ENCODE data around the gene AVEN.
A peak's percentile ranks its signal among the peaks of the same experiment; 100 is the strongest.

The AVEN gene, protein sequence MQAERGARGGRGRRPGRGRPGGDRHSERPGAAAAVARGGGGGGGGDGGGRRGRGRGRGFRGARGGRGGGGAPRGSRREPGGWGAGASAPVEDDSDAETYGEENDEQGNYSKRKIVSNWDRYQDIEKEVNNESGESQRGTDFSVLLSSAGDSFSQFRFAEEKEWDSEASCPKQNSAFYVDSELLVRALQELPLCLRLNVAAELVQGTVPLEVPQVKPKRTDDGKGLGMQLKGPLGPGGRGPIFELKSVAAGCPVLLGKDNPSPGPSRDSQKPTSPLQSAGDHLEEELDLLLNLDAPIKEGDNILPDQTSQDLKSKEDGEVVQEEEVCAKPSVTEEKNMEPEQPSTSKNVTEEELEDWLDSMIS

DNA sequence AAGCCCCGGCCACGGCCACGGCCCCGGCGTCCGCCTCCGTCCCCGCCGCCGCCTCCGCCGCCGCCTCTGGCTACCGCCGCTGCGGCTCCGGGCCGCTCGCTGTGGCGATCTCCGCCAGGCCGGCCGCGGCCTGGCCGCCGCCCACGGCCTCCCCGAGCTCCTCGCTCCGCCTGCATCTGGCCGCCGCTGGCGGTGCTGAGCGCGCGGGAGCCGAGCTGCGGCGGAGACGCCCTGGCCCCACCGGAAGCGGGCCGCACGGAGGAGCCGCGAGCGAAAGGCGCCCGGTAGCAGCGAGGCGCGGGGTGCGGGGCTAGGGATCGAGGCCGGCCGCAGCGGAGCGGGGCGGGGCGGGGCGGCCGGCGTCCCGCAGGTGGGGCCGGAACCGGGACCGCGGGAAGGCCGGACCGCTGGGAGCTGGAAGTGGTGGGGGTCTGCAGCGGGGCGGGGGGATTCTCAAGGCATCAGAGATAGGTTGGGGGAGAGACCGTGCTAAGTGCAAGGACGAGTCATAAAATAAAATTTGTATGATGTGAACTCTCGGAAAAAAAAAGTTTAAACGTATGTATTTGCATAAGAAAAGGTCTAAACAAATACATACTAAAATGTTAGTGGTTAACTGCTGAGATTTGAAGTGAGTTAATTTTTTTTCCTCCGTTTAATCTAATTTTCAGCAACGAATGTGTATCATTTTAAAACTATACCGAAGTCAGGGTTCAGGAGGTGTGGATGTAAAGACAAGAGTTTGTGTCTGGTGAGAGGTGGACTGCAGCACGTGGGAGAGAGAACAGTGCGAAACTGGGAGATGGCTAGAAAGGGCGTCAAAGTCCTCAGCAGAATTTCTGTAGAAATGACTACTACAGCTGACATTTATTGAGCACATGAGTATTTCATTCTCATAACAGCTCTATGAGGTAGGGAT lies at the start of gene AVEN:
Gene AVEN (minus strand): TSS at position 334 of the 919 bp plus-strand sequence. CDS start 158 bp downstream, at position 176.
- Mint-ChIP-seq H3K4me3 (peak within 1 kb of the TSS; percentile 84), H3K27me3 (no peaks in the 10 kb centered on the region), H3K4me1 (peaks cover 15% of the 10 kb centered on the region), H3K27ac (ENCODE audit: low read depth) (peak within 1 kb of the TSS; percentile 85), H3K36me3 (ENCODE audit: insufficient read depth) (peaks cover 2% of the 10 kb centered on the region), H3K9me3 (no peaks in the 10 kb centered on the region)
- DNase-seq (ENCODE audit: low spot score in 2 of 2), result peak in 1 of 2 donors; percentile 30
- ATAC-seq (replicated peaks; ENCODE audit: extremely low read depth, poor library complexity, severe bottlenecking), result peak; percentile 72

DNA sequence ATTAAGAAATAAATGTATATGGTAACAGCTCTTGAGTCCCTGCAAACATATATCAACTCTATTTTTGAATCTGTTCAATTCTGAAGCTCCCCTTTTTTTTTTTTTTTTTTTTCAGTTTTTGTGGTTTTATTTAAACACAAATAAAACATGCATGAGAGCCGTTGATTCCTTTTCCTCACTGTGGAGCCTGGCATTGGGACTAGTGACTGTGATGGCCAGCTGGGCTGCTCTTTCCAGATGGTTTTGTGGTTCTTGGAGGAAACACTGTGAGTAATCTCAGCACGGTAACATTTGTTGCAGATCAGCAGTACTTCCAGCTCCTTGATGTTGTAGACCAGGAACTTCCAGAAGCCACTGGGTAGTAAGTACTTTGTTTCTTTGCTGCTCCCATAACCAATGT lies 46.7 kb upstream of the AVEN start:
- no peaks in the 10 kb centered on the region for H3K4me1 Mint-ChIP-seq
- no peaks in the 10 kb centered on the region for H3K27me3 Mint-ChIP-seq
- DNase-seq (ENCODE audit: low spot score in 2 of 2) (no peak), ATAC-seq (replicated peaks; ENCODE audit: extremely low read depth, poor library complexity, severe bottlenecking) (no peak)
- no peaks in the 10 kb centered on the region for H3K9me3 Mint-ChIP-seq
- H3K4me3 Mint-ChIP-seq, result no peak overlapping the region
- no peak overlapping the region for H3K27ac Mint-ChIP-seq (ENCODE audit: low read depth)
- peaks cover 42% of the 10 kb centered on the region for H3K36me3 Mint-ChIP-seq (ENCODE audit: insufficient read depth)

DNA sequence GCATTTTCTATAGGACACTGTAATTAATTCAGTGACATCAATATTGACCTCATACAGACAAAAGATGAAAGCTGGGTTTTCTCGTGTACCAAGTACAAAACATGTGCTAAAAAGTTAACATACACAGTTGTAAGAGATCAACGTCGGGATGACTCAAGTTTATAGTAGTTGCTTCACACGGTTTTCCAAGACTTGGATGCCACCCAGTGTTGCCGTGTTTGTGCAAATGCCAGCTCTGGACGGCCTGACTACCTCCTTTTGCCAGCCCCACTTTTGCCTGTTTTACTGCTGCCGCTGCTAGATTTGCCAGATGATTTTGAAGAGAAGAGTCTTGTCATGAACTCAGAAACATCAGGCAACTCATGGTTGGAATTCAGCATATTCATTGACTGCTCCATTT lies 45.1 kb upstream of the AVEN start:
- H3K27ac Mint-ChIP-seq (ENCODE audit: low read depth), result no peak overlapping the region
- no peak for DNase-seq (ENCODE audit: low spot score in 2 of 2)
- no peaks in the 10 kb centered on the region for H3K4me1 Mint-ChIP-seq
- peaks cover 37% of the 10 kb centered on the region for H3K36me3 Mint-ChIP-seq (ENCODE audit: insufficient read depth)
- H3K27me3 Mint-ChIP-seq, result no peaks in the 10 kb centered on the region
- ATAC-seq (replicated peaks; ENCODE audit: extremely low read depth, poor library complexity, severe bottlenecking), result no peak
- H3K9me3 Mint-ChIP-seq, result no peaks in the 10 kb centered on the region
- H3K4me3 Mint-ChIP-seq, result no peak overlapping the region

DNA sequence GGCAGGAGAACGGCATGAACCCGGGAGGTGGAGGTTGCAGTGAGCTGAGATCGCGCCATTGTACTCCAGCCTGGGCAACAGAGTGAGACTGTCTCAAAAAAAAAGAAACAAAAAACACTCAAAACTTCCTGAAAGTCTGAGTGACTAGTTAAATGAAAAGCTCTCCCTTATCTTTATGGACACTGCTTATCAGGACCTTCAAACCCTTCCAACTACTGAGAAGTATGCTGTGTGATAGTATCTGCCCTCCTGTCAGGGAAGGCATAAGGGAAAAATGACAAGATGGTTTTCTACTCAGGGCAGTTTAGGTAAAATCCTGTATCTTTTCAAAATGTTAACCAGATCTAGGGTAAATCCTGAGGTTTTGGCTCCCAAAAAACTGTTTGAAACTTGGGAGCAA lies 40.9 kb upstream of the AVEN start:
- no peaks in the 10 kb centered on the region for H3K4me1 Mint-ChIP-seq
- ATAC-seq (replicated peaks; ENCODE audit: extremely low read depth, poor library complexity, severe bottlenecking) (no peak), DNase-seq (ENCODE audit: low spot score in 2 of 2) (no peak)
- peaks cover 15% of the 10 kb centered on the region for H3K36me3 Mint-ChIP-seq (ENCODE audit: insufficient read depth)
- no peaks in the 10 kb centered on the region for H3K27me3 Mint-ChIP-seq
- H3K4me3 Mint-ChIP-seq, result no peak overlapping the region
- H3K9me3 Mint-ChIP-seq, result no peaks in the 10 kb centered on the region
- no peak overlapping the region for H3K27ac Mint-ChIP-seq (ENCODE audit: low read depth)

DNA sequence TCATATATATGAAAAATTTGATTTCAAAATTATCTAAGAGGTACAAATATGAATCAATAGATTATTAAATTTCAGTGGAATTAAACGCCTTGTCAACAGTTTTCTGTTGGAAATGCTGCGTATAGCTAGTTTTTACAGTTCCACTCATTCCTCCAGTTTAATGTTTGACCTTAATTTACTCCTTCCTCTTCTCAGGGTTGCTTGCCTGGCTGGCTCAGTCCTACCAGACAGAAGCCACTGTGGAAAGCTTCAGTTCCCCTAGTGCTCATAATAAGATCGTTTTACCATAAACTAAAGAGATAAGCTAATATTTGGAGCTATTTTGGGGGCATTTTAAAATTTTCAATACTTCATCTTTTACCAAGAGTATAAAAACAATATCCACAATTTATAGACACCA lies 39.9 kb upstream of the AVEN start:
- H3K4me1 Mint-ChIP-seq, result no peaks in the 10 kb centered on the region
- H3K4me3 Mint-ChIP-seq, result no peak overlapping the region
- H3K27ac Mint-ChIP-seq (ENCODE audit: low read depth), result no peak overlapping the region
- no peaks in the 10 kb centered on the region for H3K27me3 Mint-ChIP-seq
- H3K36me3 Mint-ChIP-seq (ENCODE audit: insufficient read depth), result peaks cover 10% of the 10 kb centered on the region
- no peaks in the 10 kb centered on the region for H3K9me3 Mint-ChIP-seq
- no peak for DNase-seq (ENCODE audit: low spot score in 2 of 2)
- ATAC-seq (replicated peaks; ENCODE audit: extremely low read depth, poor library complexity, severe bottlenecking), result no peak

DNA sequence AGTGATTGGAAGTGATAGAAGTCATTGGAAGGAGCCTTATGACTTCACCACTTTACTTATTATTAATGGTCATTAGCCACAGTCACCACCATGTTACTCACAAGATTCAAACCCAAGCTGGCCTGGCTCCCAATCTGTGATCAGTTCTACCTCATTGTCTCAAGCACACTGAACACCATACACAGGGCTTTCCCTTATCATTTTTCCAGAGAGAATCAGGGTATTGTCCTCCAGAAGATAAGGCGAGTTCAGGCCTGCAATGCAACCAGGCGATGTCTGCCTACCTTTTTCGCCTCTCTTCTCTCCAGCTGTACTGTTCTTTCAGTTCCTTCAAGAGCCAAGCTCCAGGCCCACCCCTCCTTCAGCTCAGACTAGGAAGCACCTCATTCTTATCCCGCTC lies 37.8 kb upstream of the AVEN start:
- H3K27me3 Mint-ChIP-seq, result no peaks in the 10 kb centered on the region

DNA sequence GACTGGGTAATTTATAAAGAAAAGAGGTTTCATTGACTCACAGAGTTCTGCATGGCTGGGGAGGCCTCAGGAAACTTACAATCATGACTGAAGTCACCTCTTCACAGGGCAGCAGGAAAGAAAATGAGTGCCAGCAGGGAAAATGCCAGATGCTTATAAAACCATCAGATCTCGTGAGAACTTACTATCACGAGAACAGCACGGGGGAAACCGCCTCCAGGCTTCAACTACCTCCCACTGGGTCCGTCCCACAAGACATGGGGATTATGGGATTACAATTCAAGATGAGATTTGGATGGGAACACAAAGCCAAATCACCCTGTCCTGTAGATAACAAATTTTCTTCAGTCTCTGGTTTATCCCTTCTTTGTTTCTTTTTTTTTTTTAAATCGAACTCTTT lies 31.0 kb upstream of the AVEN start:
- no peaks in the 10 kb centered on the region for H3K27me3 Mint-ChIP-seq
- H3K36me3 Mint-ChIP-seq (ENCODE audit: insufficient read depth), result peaks cover 1% of the 10 kb centered on the region
- ATAC-seq (replicated peaks; ENCODE audit: extremely low read depth, poor library complexity, severe bottlenecking), result no peak

More for the DNA sequence above, 37.8 kb upstream of the AVEN start:
- H3K36me3 Mint-ChIP-seq (ENCODE audit: insufficient read depth), result peaks cover 2% of the 10 kb centered on the region
- no peak for DNase-seq (ENCODE audit: low spot score in 2 of 2)
- no peak for ATAC-seq (replicated peaks; ENCODE audit: extremely low read depth, poor library complexity, severe bottlenecking)
- no peak overlapping the region for H3K4me3 Mint-ChIP-seq
- no peaks in the 10 kb centered on the region for H3K4me1 Mint-ChIP-seq
- no peaks in the 10 kb centered on the region for H3K9me3 Mint-ChIP-seq
- H3K27ac Mint-ChIP-seq (ENCODE audit: low read depth), result no peak overlapping the region

DNA sequence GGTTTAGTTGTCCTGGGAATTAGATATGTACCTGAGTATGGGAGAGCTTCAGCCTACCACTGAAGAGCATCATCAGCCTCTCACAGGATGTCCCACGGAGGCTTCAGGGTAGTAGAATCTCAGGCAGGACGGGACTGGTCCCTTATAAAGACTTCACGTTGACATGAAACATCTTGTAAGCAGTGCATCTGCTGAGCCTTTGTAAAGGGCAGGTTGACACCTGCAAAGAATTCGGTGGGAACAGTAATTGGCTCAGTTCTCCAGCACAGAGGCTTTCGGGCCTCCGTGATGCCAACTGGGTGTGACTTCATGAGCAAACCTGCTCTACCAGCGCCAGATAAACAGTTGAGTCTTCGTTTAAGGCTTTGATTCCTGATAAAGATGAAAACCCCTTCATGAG lies 26.9 kb upstream of the AVEN start:
- Mint-ChIP-seq H3K4me3 (no peak overlapping the region), H3K27ac (ENCODE audit: low read depth) (no peak overlapping the region), H3K27me3 (no peaks in the 10 kb centered on the region), H3K36me3 (ENCODE audit: insufficient read depth) (peaks cover 1% of the 10 kb centered on the region), H3K9me3 (no peaks in the 10 kb centered on the region), H3K4me1 (no peaks in the 10 kb centered on the region)
- DNase-seq (ENCODE audit: low spot score in 2 of 2) (no peak), ATAC-seq (replicated peaks; ENCODE audit: extremely low read depth, poor library complexity, severe bottlenecking) (no peak)

More for the DNA sequence above, 31.0 kb upstream of the AVEN start:
- DNase-seq (ENCODE audit: low spot score in 2 of 2), result no peak
- no peaks in the 10 kb centered on the region for H3K4me1 Mint-ChIP-seq
- H3K4me3 Mint-ChIP-seq, result no peak overlapping the region
- H3K27ac Mint-ChIP-seq (ENCODE audit: low read depth), result no peak overlapping the region
- H3K9me3 Mint-ChIP-seq, result no peaks in the 10 kb centered on the region

DNA sequence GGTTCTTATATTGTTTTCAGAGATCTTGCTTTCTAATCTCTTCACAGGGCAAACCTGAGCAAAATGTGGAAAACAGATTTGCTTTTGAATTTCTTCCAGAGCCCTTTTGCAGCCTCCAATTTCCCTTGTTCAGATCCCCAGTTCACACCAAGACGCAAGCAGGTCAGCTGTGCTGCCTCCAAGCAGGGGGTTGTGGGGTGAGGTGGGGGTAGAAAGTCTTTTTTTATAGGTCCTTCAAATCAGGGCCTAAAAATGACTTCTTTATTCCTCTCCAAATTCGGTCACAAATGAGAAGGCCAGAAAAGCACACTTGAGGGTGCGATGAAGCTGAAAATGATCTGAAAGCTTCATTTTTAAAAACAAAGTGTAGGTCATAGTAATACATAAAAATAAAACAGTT lies 26.3 kb upstream of the AVEN start:
- DNase-seq (ENCODE audit: low spot score in 2 of 2) (no peak), ATAC-seq (replicated peaks; ENCODE audit: extremely low read depth, poor library complexity, severe bottlenecking) (no peak)
- no peak overlapping the region for H3K4me3 Mint-ChIP-seq
- peak overlapping the region; percentile 19 for H3K27ac Mint-ChIP-seq (ENCODE audit: low read depth)
- H3K36me3 Mint-ChIP-seq (ENCODE audit: insufficient read depth), result peaks cover 1% of the 10 kb centered on the region
- no peaks in the 10 kb centered on the region for H3K27me3 Mint-ChIP-seq
- H3K4me1 Mint-ChIP-seq, result no peaks in the 10 kb centered on the region
- H3K9me3 Mint-ChIP-seq, result no peaks in the 10 kb centered on the region

DNA sequence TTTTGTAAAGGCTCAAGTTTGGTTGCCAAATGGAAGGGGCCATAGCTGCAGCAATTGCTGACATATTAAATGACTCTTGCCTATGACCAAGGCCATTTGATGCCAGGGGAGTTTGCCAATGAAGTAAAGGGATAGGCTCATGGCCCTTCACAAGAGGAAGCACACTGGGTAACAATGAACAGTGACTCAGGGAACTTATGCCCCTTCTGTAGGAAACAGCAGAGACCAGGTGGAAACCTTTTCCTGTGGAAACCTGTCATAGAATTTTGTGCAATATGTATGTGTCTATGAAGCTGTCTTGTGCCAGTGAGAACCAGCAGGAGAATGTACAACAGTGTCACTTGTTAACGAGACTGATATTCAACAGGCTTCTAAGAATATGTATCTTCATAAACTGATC lies 25.4 kb upstream of the AVEN start:
- H3K36me3 Mint-ChIP-seq (ENCODE audit: insufficient read depth), result peaks cover 1% of the 10 kb centered on the region
- H3K9me3 Mint-ChIP-seq, result no peaks in the 10 kb centered on the region
- no peaks in the 10 kb centered on the region for H3K27me3 Mint-ChIP-seq
- DNase-seq (ENCODE audit: low spot score in 2 of 2), result no peak
- ATAC-seq (replicated peaks; ENCODE audit: extremely low read depth, poor library complexity, severe bottlenecking), result no peak
- H3K4me3 Mint-ChIP-seq, result no peak overlapping the region
- no peak overlapping the region for H3K27ac Mint-ChIP-seq (ENCODE audit: low read depth)
- no peaks in the 10 kb centered on the region for H3K4me1 Mint-ChIP-seq

DNA sequence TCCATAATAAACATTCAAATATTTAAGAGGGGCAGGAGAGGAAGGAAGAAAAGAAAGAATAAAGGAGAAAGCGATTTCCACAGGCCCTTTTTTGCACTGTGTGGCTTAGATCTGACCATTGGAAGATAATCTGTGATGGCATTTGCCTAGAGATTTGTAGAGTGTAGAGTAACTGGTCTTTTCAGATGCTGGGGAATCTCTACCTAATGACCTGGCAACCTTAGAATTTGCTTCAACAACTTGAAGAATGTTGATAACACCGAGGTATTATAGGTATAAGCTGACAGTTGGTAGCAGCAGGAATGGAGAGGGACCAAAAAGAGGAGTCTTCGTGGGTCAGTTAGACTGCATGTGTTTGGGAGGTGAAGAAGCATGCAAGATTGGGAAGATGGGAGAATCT lies 20.9 kb upstream of the AVEN start:
- Mint-ChIP-seq H3K9me3 (no peaks in the 10 kb centered on the region), H3K27ac (ENCODE audit: low read depth) (no peak overlapping the region), H3K4me3 (no peak overlapping the region), H3K27me3 (no peaks in the 10 kb centered on the region), H3K4me1 (no peaks in the 10 kb centered on the region), H3K36me3 (ENCODE audit: insufficient read depth) (no peaks in the 10 kb centered on the region)
- ATAC-seq (replicated peaks; ENCODE audit: extremely low read depth, poor library complexity, severe bottlenecking) (no peak), DNase-seq (ENCODE audit: low spot score in 2 of 2) (no peak)

DNA sequence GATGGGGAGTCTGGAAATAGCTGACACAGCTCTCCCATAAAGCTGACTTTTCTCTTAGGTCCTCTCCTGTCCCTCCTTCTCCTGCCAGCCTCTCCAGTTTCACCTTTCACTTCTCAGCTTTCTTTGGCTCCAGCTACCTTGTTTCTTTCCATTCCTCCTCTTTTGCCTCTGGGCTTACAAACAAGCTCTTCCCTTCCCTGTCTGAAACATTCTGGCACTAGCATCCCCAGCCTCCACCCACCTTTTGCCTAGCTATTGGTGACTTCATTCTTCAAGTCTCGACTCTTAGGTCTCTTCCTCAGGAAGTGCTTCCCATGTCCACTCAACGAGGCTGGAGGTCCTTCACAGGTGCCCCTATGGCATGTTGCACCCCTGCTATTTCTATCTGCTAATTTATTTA lies 20.5 kb upstream of the AVEN start:
- no peaks in the 10 kb centered on the region for H3K9me3 Mint-ChIP-seq
- no peak overlapping the region for H3K4me3 Mint-ChIP-seq

DNA sequence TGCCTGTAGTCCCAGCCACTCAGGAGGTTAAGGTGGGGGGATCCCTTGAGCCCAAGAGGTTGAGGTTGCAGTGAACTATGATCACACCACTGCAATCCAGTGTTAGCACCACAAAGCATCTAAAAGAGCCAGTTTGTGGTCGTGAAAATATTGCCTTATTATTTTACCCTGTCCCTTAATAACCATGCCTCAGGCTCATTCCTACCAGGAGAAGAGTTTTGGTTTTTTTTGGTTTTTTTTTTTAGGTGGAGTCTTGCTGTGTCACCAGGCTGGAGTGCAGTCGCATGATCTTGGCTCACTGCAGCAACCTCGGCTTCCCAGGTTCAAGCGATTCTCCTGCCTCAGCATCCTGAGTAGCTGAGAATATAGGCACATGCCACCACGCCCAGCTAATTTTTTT lies 17.9 kb upstream of the AVEN start:
- Mint-ChIP-seq H3K36me3 (ENCODE audit: insufficient read depth) (no peaks in the 10 kb centered on the region), H3K4me1 (no peaks in the 10 kb centered on the region), H3K27ac (ENCODE audit: low read depth) (no peak overlapping the region), H3K27me3 (peaks cover 3% of the 10 kb centered on the region), H3K4me3 (no peak overlapping the region), H3K9me3 (no peaks in the 10 kb centered on the region)
- ATAC-seq (replicated peaks; ENCODE audit: extremely low read depth, poor library complexity, severe bottlenecking) (no peak), DNase-seq (ENCODE audit: low spot score in 2 of 2) (no peak)

More for the DNA sequence above, 20.5 kb upstream of the AVEN start:
- H3K36me3 Mint-ChIP-seq (ENCODE audit: insufficient read depth), result no peaks in the 10 kb centered on the region
- no peaks in the 10 kb centered on the region for H3K27me3 Mint-ChIP-seq
- no peak overlapping the region for H3K27ac Mint-ChIP-seq (ENCODE audit: low read depth)
- no peak for DNase-seq (ENCODE audit: low spot score in 2 of 2)
- no peak for ATAC-seq (replicated peaks; ENCODE audit: extremely low read depth, poor library complexity, severe bottlenecking)
- H3K4me1 Mint-ChIP-seq, result no peaks in the 10 kb centered on the region

Measured in central memory CD8-positive, alpha-beta T cell (primary cell).